Globus pallidus (tissue), 1 donor: ENCODE measurements around the gene HOXB1.

ENCODE experiments used
- DNase-seq: peaks from one replicate; pipeline ENCODE4 v3.0.0-alpha.2; 2015; ENCODE audit warnings: low spot score

HOXB1 gene

GRCh38 chr17:48567646-48568354 lies 37.0 kb upstream of the HOXB1 start:
- no peak for DNase-seq

GRCh38 chr17:48567209-48567608 lies 36.4 kb upstream of the HOXB1 start:
- DNase-seq, result no peak

DNA sequence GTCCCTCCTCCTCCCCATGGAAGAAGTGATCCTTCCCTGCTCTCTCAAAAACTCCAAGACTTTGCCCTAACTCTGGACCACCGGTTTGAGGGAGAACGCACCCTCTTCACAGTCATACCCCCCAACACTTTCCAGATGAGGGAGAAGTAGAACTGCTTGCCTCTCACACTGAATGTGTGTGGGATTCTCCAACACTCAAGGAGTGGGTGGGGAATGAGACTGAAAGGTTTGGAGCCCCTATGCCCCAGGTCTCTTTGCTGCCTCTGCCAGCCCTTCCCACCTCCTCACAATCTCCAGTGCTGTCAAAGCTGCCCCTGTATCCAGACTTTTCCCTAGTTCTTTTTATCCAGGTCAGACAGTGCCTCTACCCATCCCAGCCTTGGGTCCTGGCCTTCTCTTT lies 35.9 kb upstream of the HOXB1 start:
- DNase-seq, result no peak

- DNase-seq, result no peak
Observed at GRCh38 chr17:48565925-48566710, 35.3 kb upstream of the HOXB1 start.

- no peak for DNase-seq
Observed at GRCh38 chr17:48565022-48565554, 34.3 kb upstream of the HOXB1 start.

DNA sequence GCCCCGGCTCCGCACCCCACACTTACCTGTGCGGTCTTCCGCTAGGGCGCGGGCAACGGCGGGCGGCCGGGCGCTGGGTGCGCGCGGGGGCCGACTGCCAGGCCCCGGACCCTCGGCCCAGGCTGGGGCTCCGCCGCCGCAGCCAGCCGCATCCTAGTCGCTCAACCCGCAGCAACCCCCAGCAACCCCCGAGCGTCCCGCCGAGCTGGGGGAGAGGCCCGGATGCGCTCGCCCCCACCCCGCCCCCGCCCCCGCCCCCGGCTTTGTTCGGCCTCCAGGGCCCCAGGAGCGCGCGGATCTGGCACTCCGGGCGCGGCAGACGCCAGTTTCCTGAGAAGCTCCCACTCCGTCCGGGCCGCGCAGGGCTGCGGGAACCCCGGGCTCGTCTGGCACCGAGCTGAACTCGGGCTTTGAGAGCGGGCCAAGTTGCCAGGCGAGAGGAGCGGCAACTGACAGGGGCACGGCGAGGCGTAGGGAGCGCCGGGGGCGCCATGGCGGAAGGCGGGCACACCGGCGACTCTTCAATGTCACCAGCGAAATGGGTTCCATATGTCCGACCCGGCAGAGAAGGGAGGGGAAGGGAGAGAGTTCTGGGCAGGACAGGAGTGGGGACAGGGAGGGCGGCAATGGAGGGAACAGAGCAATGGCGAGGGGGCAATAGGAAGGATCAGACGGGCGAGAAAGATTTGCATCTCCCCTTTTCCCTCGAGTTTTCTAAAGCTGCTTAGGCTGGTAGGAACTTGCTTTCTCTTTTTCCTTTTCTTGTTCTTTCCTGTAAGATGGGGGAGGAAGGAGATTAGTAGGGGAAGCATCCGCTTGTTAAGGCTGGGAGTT lies 33.6 kb upstream of the HOXB1 start:
- DNase-seq, result no peak

DNA sequence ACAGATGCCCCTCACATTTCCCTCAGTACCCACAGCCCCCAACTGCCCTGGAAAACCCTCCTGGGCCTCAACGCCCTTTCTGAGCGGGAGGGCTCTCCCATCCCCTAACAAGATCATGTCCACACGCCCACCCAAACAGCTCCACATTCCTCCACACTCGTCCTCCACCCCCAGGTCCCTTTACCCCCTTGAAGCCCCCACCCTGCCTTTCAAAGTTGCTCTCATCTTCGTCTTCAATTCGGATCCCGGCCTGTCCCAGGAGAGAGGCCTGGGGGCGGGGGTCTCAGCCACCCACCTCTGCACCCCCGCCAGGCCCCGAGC lies 33.0 kb upstream of the HOXB1 start:
- no peak for DNase-seq

DNA sequence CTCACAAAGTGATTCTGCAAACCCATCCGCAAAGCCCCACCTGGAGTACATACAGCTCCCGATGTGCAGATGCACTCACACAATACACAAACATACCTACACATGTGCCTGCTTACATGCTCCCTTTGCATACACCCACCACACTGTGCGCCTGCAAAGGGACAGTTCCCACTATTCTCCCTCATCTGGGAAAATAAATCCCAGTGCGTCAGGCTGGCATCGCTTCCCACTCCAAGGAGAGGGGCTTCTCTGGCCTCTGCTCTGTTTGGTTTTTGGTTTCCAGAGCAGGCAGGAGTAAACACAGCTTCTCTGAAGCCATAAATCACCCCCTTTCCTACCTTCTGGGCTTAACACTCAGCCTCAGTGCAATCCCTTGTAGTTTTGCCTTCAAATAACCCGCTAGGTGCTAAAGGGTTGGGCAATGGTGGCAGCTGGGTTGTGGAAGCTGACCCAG lies 32.6 kb upstream of the HOXB1 start:
- no peak for DNase-seq

GRCh38 chr17:48562934-48563333 lies 32.1 kb upstream of the HOXB1 start:
- no peak for DNase-seq

DNA sequence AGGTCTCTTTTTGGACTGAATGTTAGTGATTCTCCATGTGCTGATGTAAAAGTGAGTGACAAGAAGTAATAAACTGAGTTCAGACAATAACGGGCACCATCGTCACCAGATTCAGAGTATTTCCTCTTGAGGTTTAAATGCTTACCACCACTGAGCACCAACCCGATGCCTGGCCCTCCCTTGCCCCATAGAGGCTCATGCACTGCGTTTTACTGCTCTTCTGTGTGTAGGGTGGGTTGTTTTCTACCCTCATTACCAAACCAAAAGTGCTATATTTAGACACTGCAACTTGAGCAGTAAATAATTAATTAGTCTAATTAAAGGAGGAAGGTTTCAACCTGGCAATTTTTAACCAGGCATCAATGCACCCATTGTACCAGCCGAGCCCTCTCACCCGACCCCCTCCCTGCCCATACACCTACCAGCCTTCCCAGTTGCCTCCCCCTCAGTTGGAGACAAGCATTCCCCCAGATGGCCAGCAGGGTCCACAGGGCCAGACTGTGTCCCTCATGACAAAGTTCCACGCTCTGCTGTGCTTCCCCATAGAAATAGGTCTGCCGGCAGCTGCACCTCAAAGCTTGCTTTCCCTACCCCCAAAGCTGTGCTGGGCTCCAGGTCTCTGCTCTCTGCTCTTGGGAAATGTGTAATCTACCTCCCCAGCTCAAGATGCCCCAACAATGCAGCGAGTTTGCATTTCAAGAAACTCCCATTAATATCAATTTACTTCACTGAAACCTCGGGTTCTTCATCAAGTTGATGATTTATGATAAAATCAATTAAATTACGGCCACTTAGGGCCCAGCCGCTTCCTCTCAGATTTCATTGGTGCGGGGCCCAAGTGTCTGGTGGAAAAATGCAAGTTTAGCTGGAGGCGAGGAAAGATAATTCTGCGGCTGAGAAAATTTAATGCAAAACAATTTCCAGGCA lies 31.3 kb upstream of the HOXB1 start:
- DNase-seq, result no peak

DNA sequence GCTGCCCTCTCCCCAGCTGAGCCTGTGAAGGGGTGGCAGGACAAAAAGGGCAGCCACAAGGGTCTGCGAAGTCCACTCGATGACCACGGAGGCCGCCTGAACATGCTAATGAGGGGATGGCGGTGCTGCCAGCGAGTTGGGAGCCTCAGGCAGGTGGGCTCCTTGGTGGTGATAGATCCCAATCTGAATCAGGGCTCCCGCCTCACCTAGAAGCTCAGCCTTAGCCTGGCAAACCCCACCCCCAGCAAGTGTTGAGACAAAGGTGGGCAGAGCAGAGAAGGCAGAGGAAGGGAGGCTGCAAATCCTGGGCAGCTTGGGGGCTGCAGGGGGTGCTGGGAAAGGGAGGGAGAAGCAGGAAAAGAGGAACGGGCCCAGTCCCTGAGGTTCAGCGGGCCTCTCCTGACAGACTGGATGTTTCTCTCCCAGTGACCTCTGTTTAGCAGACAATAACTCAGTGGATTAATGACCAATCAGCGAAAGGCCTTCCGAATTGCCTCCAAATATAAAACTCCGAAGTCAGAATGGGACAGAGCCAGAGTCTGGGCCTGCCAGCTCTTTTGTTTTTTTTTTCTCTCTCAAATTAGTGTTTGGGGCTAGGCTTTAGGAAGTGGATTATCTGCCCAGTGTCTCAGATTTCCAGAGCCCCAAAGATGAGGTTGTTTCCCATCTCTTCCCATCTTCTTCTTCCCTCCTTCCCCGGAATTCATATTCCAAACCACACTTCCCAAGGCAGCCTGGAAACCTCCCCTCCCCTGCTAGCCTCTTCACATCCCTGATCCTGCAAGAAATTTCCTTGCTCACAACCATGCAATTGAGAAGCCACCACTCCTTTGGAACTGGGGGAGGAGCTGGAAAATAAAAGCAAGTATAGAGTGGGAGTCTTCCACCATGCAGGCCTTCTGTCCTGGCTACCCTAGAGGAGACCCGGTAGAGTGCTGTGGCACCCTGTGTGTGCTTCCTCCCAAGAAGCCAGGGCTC lies 29.3 kb upstream of the HOXB1 start:
- DNase-seq, result no peak

DNA sequence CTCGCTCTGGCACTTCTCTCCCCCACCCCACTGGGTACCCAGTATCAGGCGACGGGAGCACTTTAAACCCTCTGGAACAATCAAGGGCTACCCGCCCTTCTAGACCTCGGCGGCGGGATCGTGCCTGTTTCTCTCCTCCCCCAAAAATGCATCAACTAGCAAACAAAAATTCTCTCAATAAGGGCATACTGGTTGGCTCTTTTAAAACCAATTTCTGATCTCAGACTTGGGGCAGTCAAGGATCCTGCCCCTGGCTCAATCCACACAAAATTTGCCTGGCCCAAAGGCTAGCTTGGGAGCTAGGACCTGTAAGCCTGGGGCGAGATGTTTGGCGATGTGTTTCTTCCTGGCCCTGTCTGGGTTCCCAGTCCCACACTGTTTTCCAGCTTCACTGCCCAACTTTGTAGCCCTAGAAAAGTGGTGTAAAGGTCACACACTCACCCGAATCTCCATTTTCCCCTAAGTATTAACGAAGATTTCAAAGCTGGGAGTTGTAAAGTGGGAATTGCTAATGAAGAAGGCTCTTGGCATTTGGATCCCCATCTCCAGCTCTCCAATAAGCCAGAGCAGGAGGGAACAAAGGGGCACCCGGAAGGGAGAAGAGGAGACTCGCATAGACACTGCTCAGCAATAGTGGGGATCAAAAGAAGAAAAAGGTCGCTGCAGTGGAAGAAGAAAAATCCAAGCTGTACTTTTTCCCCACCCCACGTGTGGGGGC lies 28.5 kb upstream of the HOXB1 start:
- DNase-seq, result no peak

- DNase-seq, result no peak
Observed at GRCh38 chr17:48558831-48559121, 28.0 kb upstream of the HOXB1 start.

DNA sequence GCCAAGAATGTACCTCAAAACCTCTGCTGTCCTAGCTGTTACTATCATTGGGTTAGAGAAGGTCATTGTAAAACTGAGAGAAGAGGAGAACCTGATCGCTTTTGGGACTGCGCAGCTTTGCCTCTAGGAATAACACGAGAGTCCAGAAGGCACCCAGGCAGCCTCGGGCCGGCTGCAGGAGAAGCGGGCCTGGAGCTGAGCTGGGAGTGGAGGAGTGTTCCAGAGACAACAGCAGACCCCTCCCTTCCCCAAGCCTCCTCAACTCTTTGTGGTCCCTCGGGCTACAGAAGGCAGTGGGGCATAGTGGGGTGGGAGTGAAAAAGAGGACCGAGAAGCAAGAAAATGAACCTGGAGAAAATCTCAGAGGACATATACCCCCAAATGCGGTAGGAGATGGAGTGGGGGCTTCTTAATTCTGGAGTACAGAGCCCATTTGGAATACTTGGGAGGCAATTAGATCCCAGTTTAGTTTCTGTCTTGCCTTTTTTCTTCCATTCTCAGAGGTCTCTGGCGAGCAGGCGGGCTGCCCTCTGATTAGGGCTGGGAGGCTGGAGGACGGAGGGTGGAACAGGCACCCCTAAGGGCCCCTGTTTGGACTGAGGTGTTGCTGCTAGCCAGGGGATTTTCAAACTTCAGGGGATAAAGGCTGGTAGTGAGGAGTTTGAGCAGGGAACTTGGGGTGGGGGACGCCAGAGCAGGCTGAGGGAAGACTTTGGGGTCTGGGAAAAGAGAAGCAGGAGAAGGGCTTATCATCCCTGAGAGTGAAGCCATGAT lies 27.4 kb upstream of the HOXB1 start:
- DNase-seq, result no peak

DNA sequence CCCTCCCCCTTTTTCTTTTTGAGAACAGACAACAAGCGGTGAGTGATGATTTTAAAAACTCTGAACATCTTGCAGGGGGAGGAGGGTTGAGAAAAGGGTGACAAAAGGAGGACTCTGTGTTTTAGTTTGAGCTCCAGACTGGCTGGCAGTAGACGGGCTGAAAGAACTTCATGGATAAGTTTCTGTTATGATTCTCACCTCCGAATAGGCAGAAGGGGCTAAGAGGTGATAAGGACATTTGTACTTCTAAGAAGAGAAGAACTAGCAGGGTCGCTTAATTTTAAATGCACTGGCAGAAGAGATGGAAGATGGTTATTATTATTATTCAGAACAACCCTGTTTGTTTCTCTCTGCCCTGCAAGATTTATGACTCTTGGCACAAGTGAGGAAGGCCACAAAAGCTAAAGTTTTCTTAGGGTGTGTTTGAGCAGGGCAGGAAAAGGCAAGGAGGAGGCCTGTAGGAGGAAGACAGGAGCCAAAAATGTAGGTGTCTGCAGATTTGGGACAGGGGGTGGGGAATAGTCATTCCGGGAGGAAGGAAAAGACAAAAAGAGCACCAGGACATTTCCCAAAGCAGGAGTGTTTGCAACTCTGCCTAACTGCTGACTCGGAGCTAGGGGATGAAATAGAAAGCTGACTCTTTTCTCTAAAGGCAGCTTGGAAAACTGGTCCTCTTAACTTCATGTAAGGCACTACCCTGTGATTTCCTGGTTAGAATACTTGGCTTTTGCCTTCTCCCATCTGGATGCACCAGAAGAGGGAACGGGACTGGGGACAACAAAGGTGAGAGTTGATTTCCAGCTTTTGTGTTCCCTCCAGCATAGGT lies 26.0 kb upstream of the HOXB1 start:
- DNase-seq, result no peak

GRCh38 chr17:48556229-48556575 lies 25.4 kb upstream of the HOXB1 start:
- no peak for DNase-seq

DNA sequence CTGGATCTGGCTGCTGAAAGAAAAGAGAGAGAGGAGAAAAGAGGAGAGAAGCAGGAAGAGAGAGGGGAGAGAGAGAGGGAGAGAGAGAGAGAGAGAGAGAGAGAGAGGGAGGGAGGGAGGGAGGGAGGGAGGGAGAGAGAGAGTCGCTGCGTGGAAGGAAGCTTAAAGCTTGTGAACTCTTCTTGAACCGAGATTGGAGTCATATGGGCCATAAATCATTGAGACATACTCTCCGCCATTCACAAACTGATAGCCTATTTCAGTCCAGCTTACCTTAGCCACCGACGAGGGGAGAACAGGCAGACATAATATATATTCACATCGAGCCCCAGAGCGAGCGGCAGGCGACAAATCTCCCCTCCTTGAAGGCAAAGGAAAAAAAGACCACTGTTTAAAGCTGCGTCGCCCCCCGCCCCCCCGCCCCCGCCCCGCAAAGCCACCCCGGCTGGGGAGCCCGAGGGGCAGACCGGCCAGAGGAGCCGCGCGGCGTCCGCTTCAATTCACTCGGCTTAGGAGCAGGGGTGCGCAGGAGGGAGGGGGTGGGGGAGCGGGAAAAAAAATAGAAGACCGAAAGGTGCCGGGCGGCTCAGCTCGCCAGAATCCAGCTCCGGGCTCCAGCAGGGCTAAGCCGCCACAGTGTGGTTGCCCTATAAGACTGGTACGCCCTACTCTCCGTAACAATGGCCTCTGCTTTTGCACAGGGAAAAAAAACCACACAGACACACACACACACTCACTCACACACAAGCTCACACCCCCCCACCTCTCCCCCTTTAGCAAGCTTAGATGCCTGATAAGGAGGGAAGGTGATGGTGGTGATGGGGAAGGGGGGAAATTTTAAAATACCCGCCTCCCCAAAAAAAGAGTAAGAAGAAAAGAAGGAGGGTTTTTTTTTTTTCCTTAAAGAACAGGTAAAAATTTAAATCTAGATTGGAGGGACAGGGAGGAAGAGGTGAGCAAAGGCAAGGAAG lies 24.7 kb upstream of the HOXB1 start:
- no peak for DNase-seq
